ENCODE measurements around the gene ZNF827.

DNA sequence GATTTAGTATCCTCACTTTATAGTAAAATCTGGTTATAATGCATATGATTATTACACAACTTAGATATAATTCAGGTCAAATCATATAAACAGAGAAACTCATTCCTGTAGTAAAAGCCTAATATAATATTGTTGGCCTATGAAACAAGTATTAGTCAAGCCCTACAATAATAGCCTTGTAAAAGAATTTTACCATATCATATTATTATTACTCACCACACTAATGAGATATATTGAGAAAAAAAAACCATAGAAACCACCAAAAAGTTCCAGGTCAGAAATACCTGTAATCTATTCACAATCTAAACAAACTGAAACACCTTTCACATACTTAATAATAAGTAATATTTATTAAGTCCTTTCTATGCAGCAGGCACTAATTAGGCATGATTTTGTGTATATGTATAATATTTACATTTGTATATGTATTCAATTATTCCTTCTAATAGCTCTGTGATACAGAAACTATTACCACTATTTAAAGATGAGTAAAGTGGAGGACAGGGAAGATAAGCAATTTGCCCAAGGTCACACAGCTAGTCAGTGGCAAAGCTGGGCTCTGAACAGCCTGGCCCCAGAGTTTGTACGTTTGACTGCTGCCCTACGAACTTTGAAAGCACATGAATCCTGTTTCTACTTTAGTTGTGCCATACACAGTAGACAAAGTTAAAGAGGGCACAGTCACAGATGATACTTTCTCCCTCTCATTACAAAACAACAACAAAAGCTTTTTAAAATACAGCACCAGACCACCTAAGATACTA lies 9.0 kb downstream of the ZNF827 start:
- TF ChIP-seq CTCF (conservative IDR thresholded peaks at IDR 0.05; ENCODE audit: low read depth in 2 of 2) (no peak), POLR2AphosphoS5 (IDR thresholded peaks at IDR 0.05; ENCODE audit: low read depth) (no peak), EZH2 (IDR thresholded peaks at IDR 0.05; ENCODE audit: low read depth, unreplicated experiment) (no peak), JUNB (IDR thresholded peaks at IDR 0.05; ENCODE audit: unreplicated experiment) (no peak), EZH2phosphoT487 (IDR thresholded peaks at IDR 0.05; ENCODE audit: unreplicated experiment) (no peak), ZNF462 (CRISPR knock-in tag; IDR thresholded peaks at IDR 0.05) (no peak), CREB1 (CRISPR knock-in tag; IDR thresholded peaks at IDR 0.05; ENCODE audit: low read depth) (no peak)
- TF ChIP-seq, protein P1, sequence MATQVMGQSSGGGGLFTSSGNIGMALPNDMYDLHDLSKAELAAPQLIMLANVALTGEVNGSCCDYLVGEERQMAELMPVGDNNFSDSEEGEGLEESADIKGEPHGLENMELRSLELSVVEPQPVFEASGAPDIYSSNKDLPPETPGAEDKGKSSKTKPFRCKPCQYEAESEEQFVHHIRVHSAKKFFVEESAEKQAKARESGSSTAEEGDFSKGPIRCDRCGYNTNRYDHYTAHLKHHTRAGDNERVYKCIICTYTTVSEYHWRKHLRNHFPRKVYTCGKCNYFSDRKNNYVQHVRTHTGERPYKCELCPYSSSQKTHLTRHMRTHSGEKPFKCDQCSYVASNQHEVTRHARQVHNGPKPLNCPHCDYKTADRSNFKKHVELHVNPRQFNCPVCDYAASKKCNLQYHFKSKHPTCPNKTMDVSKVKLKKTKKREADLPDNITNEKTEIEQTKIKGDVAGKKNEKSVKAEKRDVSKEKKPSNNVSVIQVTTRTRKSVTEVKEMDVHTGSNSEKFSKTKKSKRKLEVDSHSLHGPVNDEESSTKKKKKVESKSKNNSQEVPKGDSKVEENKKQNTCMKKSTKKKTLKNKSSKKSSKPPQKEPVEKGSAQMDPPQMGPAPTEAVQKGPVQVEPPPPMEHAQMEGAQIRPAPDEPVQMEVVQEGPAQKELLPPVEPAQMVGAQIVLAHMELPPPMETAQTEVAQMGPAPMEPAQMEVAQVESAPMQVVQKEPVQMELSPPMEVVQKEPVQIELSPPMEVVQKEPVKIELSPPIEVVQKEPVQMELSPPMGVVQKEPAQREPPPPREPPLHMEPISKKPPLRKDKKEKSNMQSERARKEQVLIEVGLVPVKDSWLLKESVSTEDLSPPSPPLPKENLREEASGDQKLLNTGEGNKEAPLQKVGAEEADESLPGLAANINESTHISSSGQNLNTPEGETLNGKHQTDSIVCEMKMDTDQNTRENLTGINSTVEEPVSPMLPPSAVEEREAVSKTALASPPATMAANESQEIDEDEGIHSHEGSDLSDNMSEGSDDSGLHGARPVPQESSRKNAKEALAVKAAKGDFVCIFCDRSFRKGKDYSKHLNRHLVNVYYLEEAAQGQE (IDR thresholded peaks at IDR 0.05; ENCODE audit: unreplicated experiment) = no peak

All from GM23338 (cell line).